ENCODE results near the gene PSIP1. TPM values are rescaled to one million over a fixed set of nuclear protein-coding genes. Genes with fewer than 3 reads are reported as not detected.

Gene PSIP1
- total RNA-seq, 1 donor from 2014 or later, result 115 TPM

DNA sequence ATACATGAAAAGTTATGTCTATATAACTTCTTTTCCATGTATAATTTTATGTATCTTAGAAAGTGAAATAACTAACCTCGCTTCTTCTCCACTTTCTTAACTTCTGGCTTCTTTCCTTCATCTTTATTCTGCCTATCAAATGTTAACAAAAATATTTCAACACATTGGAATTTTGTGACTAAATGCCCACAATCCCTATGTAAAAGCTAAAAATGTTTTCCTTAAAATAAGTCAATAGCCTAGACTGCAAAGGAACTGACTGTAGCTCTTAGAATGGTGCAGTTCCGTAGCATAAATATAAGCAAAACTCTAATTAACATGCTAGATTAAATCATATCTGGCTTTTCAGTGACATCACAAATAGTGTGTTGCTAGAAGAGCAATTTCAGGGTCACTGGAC, 40.9 kb downstream of the PSIP1 start:
- H3K36me3 ChIP-seq, result peaks cover 30 to 37% of the 10 kb centered on the region in 2 donors

DNA sequence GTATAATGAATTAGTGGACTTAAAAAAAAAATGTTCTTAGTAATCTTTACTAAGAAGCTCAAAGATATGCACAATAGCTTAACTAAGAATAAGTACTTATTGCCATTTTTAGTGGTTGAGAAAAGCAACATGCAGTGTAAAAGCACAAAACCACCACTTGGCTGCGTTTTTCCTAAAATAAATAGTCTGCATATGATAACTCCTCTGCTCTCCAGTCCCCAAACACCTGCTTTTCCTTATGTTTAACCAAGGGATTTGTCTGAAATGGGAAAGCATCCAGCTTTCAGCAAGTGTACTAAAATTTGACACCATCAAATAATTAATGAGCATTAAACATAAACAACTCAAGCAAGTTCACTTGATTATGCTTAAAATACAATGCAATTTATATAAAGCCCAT, 41.4 kb downstream of the PSIP1 start:
- TF ChIP-seq, protein P1, sequence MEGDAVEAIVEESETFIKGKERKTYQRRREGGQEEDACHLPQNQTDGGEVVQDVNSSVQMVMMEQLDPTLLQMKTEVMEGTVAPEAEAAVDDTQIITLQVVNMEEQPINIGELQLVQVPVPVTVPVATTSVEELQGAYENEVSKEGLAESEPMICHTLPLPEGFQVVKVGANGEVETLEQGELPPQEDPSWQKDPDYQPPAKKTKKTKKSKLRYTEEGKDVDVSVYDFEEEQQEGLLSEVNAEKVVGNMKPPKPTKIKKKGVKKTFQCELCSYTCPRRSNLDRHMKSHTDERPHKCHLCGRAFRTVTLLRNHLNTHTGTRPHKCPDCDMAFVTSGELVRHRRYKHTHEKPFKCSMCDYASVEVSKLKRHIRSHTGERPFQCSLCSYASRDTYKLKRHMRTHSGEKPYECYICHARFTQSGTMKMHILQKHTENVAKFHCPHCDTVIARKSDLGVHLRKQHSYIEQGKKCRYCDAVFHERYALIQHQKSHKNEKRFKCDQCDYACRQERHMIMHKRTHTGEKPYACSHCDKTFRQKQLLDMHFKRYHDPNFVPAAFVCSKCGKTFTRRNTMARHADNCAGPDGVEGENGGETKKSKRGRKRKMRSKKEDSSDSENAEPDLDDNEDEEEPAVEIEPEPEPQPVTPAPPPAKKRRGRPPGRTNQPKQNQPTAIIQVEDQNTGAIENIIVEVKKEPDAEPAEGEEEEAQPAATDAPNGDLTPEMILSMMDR (IDR thresholded peaks at IDR 0.05), result no peak
- H3K36me3 ChIP-seq, result peaks cover 33 to 35% of the 10 kb centered on the region in 2 donors
- no peak for DNase-seq (ENCODE audit: low spot score in 2 of 2)
- intact Hi-C loops (cut with DNase I), result no loop called here
- H3K27ac ChIP-seq, result peak overlapping the region in 1 of 2 donors; percentile 51
- no peaks in the 10 kb centered on the region for H3K4me1 ChIP-seq
- no peak overlapping the region for H3K4me3 ChIP-seq
- no peaks in the 10 kb centered on the region for H3K9me3 ChIP-seq
- H3K27me3 ChIP-seq, result no peaks in the 10 kb centered on the region

More for the DNA sequence above, 40.9 kb downstream of the PSIP1 start:
- Histone ChIP-seq H3K27ac (peak overlapping the region in 1 of 2 donors; percentile 51), H3K4me3 (no peak overlapping the region), H3K27me3 (no peaks in the 10 kb centered on the region), H3K9me3 (no peaks in the 10 kb centered on the region), H3K4me1 (no peaks in the 10 kb centered on the region)
- no peak for DNase-seq (ENCODE audit: low spot score in 2 of 2)
- TF ChIP-seq, protein P1 (IDR thresholded peaks at IDR 0.05), result no peak
- intact Hi-C loops (cut with DNase I), result no loop called here

DNA sequence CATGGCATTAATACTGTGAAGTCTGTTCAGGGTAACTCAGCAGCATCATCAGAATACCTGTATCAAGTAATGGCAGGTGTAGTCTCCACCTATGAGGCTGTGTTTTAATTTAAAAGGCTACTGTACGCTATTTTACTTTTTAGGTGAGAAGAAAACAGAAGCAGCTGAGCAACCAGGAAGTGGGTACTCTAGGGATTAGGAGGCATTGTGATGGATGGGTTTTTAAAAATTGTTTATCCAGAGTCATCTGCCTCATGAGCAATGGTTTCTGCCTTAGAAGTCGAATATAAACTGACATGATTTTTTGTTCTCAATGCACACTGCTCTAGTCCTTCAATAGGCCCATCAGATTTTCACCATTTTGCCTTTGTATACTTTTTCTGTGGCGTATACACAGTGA, 42.6 kb downstream of the PSIP1 start:
- intact Hi-C loops (cut with DNase I), result no loop called here

DNA sequence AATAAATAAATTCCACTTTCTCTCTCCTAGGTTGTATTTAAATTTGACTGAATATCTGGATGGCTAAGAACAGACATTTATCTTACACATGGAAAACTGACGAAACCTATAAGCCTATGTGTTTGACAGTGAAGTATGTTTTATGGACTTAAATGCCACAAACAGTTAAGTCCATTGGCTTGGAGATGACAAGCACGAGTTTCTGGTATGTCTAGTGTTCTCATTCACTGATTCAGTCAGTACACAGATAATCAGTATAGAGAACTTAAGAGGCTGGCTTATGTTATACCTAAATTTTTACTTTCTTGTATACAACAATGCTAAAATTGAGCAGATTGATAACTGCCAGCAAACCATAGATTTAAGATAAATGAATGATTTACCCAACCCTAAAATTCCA, 49.2 kb downstream of the PSIP1 start:
- no peaks in the 10 kb centered on the region for H3K9me3 ChIP-seq
- peaks cover 27 to 68% of the 10 kb centered on the region in 2 donors for H3K36me3 ChIP-seq
- intact Hi-C loops (cut with DNase I), result no loop called here

More for the DNA sequence above, 42.6 kb downstream of the PSIP1 start:
- no peaks in the 10 kb centered on the region for H3K27me3 ChIP-seq
- H3K27ac ChIP-seq, result no peak overlapping the region
- TF ChIP-seq, protein P1 (IDR thresholded peaks at IDR 0.05), result no peak
- no peaks in the 10 kb centered on the region for H3K4me1 ChIP-seq
- DNase-seq (ENCODE audit: low spot score in 2 of 2), result no peak
- no peaks in the 10 kb centered on the region for H3K9me3 ChIP-seq
- H3K36me3 ChIP-seq, result peaks cover 31 to 39% of the 10 kb centered on the region in 2 donors
- no peak overlapping the region for H3K4me3 ChIP-seq

DNA sequence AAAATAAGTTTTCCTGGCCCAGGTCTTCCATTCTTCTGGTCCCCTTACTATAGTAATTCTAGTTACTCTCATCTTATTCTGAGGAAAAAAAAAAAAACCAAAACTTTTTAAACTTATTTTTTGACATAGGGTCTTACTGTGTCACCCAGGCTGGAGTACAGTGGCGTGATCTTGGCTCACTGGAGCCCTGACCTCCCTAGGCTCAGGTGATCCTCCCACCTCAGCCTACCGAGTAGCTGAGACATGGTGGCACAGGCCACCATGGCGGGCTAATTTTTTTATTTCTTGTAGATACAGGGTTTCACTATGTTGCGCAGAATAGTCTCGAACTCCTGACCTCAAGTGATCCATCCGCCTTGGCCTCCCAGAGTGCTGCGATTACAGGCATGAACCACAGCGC, 49.7 kb downstream of the PSIP1 start:
- Histone ChIP-seq H3K27ac (no peak overlapping the region), H3K27me3 (no peaks in the 10 kb centered on the region), H3K36me3 (peaks cover 24 to 70% of the 10 kb centered on the region in 2 donors), H3K4me3 (no peak overlapping the region), H3K9me3 (no peaks in the 10 kb centered on the region), H3K4me1 (no peaks in the 10 kb centered on the region)
- DNase-seq (ENCODE audit: low spot score in 2 of 2), result no peak
- TF ChIP-seq, protein P1 (IDR thresholded peaks at IDR 0.05), result no peak
- intact Hi-C loops (cut with DNase I), result no loop called here

More for the DNA sequence above, 49.2 kb downstream of the PSIP1 start:
- Histone ChIP-seq H3K27me3 (no peaks in the 10 kb centered on the region), H3K4me1 (no peaks in the 10 kb centered on the region), H3K4me3 (no peak overlapping the region), H3K27ac (no peak overlapping the region)
- TF ChIP-seq, protein P1 (IDR thresholded peaks at IDR 0.05), result no peak
- no peak for DNase-seq (ENCODE audit: low spot score in 2 of 2)

DNA sequence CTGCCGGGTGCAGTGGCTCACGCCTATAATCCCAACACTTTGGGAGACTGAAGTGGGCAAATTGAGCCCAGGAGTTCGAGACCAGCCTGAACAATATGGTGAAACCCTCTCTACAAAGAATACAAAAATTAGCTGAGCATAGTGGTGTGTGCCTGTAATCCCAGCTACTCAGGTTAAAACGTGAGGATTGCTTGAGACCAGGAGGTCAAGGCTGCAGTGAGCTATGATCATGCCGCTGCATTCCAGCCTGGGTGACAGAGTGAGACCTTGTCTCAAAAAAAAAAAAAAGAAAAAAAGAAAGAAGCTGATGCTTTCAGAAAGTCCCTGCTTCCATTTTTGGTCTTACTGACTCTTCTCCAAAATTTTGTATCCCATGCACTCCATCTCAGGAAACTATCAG, 56.8 kb downstream of the PSIP1 start:
- no peaks in the 10 kb centered on the region for H3K9me3 ChIP-seq
- no peaks in the 10 kb centered on the region for H3K27me3 ChIP-seq
- intact Hi-C loops (cut with DNase I), result no loop called here
- H3K4me3 ChIP-seq, result no peak overlapping the region
- DNase-seq (ENCODE audit: low spot score in 2 of 2), result no peak
- no peak overlapping the region for H3K27ac ChIP-seq
- TF ChIP-seq, protein P1 (IDR thresholded peaks at IDR 0.05), result no peak
- no peaks in the 10 kb centered on the region for H3K4me1 ChIP-seq
- peaks cover 44 to 74% of the 10 kb centered on the region in 2 donors for H3K36me3 ChIP-seq
